WTC11 (cell line): ENCODE data around the gene SLC13A4. TPM values are rescaled to one million over a fixed set of nuclear protein-coding genes. Genes with fewer than 3 reads are reported as not detected.

Experiments
- CBFB ChIP-seq: sonication (generic); formaldehyde crosslinking; IDR thresholded peaks from 2 replicates; pipeline ENCODE4 v1.8.1; 2022; ENCODE audit warnings: mild to moderate bottlenecking, low read depth, missing genetic modification reagents
- GABPB1 ChIP-seq: sonication (generic); formaldehyde crosslinking; IDR thresholded peaks from 2 replicates; pipeline ENCODE4 v1.8.1; 2023; ENCODE audit warnings: mild to moderate bottlenecking, missing genetic modification reagents
- GTF2I ChIP-seq: fragments of 250-450 bp; sonication (Bioruptor Pico); conservative IDR thresholded peaks from 2 replicates; pipeline ENCODE4 v1.4.0; 2021; ENCODE audit warnings: mild to moderate bottlenecking
- IRF2 ChIP-seq: sonication (generic); formaldehyde crosslinking; IDR thresholded peaks from 2 replicates; pipeline ENCODE4 v1.8.0; 2022; ENCODE audit warnings: low read depth, missing genetic modification reagents, borderline replicate concordance
- KAT7 ChIP-seq: sonication (generic); formaldehyde crosslinking; IDR thresholded peaks from 2 replicates; pipeline ENCODE4 v1.8.1; 2023; ENCODE audit warnings: missing genetic modification reagents, mild to moderate bottlenecking, borderline replicate concordance
- NFATC4 ChIP-seq: fragments of 250-450 bp; sonication (Bioruptor Pico); IDR thresholded peaks from 2 replicates; pipeline ENCODE4 v1.9.0; 2021; ENCODE audit warnings: mild to moderate bottlenecking
- NFE2L1 ChIP-seq: sonication (generic); formaldehyde crosslinking; IDR thresholded peaks from 2 replicates; pipeline ENCODE4 v1.8.1; 2023; ENCODE audit warnings: missing genetic modification reagents
- OVOL2 ChIP-seq: fragments of 250-450 bp; sonication (Bioruptor Pico); IDR thresholded peaks from 2 replicates; pipeline ENCODE4 v1.9.0; 2021; ENCODE audit warnings: mild to moderate bottlenecking, borderline replicate concordance
- ZNF138 ChIP-seq: sonication (generic); formaldehyde crosslinking; conservative IDR thresholded peaks from 2 replicates; pipeline ENCODE4 v1.8.1; 2022; ENCODE audit warnings: mild to moderate bottlenecking, moderate library complexity, missing genetic modification reagents
- ZNF219 ChIP-seq: sonication (generic); formaldehyde crosslinking; IDR thresholded peaks from 2 replicates; pipeline ENCODE4 v1.8.0; 2023; ENCODE audit warnings: missing genetic modification reagents, mild to moderate bottlenecking, borderline replicate concordance
- ZNF317 ChIP-seq: sonication (generic); formaldehyde crosslinking; IDR thresholded peaks from 2 replicates; pipeline ENCODE4 v1.8.1; 2023; ENCODE audit warnings: low read depth, mild to moderate bottlenecking, moderate library complexity, missing genetic modification reagents, borderline replicate concordance
- ZNF396 ChIP-seq: fragments of 250-450 bp; sonication (Bioruptor Pico); IDR thresholded peaks from 2 replicates; pipeline ENCODE4 v1.8.0; 2021; ENCODE audit warnings: mild to moderate bottlenecking, moderate library complexity, borderline replicate concordance
- total RNA-seq: library from RNA; stranded (reverse); gene quantifications from 3 replicates; pipeline ENCODE4 v1.2.3, GENCODE V29; 2021
- TF ChIP-seq, protein P1 (sequence below): fragments of 250-450 bp; sonication (Bioruptor Pico); conservative IDR thresholded peaks from 2 replicates; pipeline ENCODE4 v1.9.0; 2021; ENCODE audit warnings: mild to moderate bottlenecking
- TF ChIP-seq, protein P2 (sequence below): fragments of 250-450 bp; sonication (Bioruptor Pico); IDR thresholded peaks from 2 replicates; pipeline ENCODE4 v1.9.0; 2021; ENCODE audit warnings: mild to moderate bottlenecking
- TF ChIP-seq, protein P3 (sequence below): sonication (generic); formaldehyde crosslinking; IDR thresholded peaks from 2 replicates; pipeline ENCODE4 v1.8.1; 2022; ENCODE audit warnings: low read depth, mild to moderate bottlenecking, moderate library complexity, missing genetic modification reagents, borderline replicate concordance
- TF ChIP-seq, protein P4 (sequence below): sonication (generic); formaldehyde crosslinking; IDR thresholded peaks from 2 replicates; pipeline ENCODE4 v1.8.0; 2022; ENCODE audit warnings: mild to moderate bottlenecking, missing genetic modification reagents
- TF ChIP-seq, protein P5 (sequence below): sonication (generic); formaldehyde crosslinking; IDR thresholded peaks from 2 replicates; pipeline ENCODE4 v1.8.1; 2023; ENCODE audit warnings: mild to moderate bottlenecking, missing genetic modification reagents
- TF ChIP-seq, protein P6 (sequence below): sonication (generic); formaldehyde crosslinking; conservative IDR thresholded peaks from 2 replicates; pipeline ENCODE4 v1.8.1; 2023; ENCODE audit warnings: mild to moderate bottlenecking, low read depth, missing genetic modification reagents, moderate library complexity
- TF ChIP-seq, protein P7 (sequence below): sonication (generic); formaldehyde crosslinking; IDR thresholded peaks from 2 replicates; pipeline ENCODE4 v1.8.1; 2022; ENCODE audit warnings: missing genetic modification reagents, borderline replicate concordance
- TF ChIP-seq, protein P8 (sequence below): sonication (generic); formaldehyde crosslinking; IDR thresholded peaks from 2 replicates; pipeline ENCODE4 v1.8.1; 2022; ENCODE audit warnings: low read depth, missing genetic modification reagents, borderline replicate concordance
- TF ChIP-seq, protein P9 (sequence below): sonication (generic); formaldehyde crosslinking; IDR thresholded peaks from 2 replicates; pipeline ENCODE4 v1.8.0; 2022; ENCODE audit warnings: mild to moderate bottlenecking, missing genetic modification reagents
- TF ChIP-seq, protein P10 (sequence below): sonication (generic); formaldehyde crosslinking; IDR thresholded peaks from 2 replicates; pipeline ENCODE4 v1.8.0; 2022; ENCODE audit warnings: mild to moderate bottlenecking, missing genetic modification reagents

The SLC13A4 gene
- total RNA-seq, 1 experiment from 2014 or later, result 1.6 TPM

DNA sequence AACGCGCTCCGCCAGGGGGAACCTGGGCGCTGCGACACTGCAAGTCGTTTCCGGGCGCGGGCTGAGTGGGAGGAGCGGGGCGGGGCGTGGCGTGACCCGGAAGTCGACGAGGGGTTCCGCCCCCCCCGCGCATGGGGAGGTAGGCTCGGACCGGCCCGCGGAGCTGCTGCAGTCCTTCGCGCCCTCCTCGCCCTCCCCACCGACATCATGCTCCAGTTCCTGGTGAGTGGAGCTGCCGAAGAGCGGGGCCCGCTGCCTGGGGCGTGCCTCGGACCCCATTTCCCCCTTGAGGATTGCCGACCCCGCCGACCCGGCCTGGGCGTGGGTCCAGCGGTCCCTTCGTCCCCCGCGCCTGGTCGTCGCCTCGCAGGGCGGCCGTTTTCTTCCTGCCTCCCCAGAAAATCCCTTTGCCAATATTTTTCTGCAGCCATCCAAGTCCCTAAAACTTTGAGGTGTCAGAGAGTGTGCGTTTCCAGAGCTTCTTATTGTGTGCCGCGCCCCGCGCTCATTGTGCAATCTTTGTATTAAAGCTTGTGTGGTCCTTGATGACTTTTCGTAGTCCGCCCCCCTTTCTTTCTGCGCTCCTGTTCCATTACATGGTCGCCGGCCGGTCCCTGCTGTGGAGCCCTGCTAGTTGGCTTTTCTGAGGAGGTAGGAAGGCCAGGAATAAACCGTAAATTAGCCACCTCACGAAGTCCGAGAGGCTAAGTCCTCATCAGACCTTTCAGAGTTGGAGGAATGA, 65.4 kb downstream of the SLC13A4 start, which contains the start of gene STMP1 (continued):
- TF ChIP-seq, protein P1, sequence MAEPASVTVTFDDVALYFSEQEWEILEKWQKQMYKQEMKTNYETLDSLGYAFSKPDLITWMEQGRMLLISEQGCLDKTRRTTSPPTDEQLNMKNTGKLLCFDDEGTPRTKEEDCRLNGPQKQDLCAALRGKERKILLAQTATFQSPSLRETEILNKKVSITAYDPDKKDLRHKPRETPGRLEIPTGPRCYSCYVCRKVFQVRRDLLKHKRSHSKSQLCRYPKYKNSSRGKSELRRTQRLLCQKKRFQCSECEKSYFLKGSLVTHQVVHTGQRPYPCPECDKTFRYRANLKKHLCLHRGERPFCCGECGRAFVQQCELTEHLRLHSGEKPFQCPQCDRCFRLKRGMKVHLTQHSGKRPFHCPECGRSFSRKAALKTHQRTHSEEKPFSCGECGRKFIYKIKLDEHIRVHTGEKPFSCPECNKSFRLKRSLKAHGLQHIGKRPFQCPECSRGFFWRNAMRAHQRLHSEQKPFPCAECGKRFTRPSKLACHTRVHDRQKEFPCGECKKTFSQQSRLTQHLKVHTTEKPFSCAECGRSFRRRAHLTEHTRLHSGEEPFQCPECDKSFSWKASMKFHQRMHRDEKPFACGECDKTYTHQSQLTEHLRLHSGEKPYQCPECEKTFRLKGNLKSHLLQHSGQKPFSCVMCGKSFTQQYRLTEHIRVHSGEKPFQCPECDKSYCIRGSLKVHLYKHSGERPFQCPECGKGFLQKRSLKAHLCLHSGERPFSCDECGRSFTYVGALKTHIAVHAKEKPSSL (CRISPR knock-in tag), result no peak
- no peak for TF ChIP-seq ZNF396
- TF ChIP-seq, protein P2, sequence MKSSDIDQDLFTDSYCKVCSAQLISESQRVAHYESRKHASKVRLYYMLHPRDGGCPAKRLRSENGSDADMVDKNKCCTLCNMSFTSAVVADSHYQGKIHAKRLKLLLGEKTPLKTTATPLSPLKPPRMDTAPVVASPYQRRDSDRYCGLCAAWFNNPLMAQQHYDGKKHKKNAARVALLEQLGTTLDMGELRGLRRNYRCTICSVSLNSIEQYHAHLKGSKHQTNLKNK (CRISPR knock-in tag), result no peak
- TF ChIP-seq, protein P3, sequence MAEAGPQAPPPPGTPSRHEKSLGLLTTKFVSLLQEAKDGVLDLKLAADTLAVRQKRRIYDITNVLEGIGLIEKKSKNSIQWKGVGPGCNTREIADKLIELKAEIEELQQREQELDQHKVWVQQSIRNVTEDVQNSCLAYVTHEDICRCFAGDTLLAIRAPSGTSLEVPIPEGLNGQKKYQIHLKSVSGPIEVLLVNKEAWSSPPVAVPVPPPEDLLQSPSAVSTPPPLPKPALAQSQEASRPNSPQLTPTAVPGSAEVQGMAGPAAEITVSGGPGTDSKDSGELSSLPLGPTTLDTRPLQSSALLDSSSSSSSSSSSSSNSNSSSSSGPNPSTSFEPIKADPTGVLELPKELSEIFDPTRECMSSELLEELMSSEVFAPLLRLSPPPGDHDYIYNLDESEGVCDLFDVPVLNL (CRISPR knock-in tag), result no peak
- TF ChIP-seq ZNF138, result no peak
- no peak for TF ChIP-seq NFATC4
- TF ChIP-seq, protein P4, sequence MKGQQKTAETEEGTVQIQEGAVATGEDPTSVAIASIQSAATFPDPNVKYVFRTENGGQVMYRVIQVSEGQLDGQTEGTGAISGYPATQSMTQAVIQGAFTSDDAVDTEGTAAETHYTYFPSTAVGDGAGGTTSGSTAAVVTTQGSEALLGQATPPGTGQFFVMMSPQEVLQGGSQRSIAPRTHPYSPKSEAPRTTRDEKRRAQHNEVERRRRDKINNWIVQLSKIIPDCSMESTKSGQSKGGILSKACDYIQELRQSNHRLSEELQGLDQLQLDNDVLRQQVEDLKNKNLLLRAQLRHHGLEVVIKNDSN, result 0 out of 2 replicates have a peak, but pooled peaks have one; percentile 15
- TF ChIP-seq NFE2L1 (CRISPR knock-in tag), result peak; percentile 81
- 0 out of 2 replicates have a peak, but pooled peaks have one; percentile 19 for TF ChIP-seq ZNF317 (CRISPR knock-in tag)
- TF ChIP-seq KAT7 (CRISPR knock-in tag), result peak; percentile 96
- TF ChIP-seq, protein P5, sequence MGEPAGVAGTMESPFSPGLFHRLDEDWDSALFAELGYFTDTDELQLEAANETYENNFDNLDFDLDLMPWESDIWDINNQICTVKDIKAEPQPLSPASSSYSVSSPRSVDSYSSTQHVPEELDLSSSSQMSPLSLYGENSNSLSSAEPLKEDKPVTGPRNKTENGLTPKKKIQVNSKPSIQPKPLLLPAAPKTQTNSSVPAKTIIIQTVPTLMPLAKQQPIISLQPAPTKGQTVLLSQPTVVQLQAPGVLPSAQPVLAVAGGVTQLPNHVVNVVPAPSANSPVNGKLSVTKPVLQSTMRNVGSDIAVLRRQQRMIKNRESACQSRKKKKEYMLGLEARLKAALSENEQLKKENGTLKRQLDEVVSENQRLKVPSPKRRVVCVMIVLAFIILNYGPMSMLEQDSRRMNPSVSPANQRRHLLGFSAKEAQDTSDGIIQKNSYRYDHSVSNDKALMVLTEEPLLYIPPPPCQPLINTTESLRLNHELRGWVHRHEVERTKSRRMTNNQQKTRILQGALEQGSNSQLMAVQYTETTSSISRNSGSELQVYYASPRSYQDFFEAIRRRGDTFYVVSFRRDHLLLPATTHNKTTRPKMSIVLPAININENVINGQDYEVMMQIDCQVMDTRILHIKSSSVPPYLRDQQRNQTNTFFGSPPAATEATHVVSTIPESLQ (CRISPR knock-in tag), result no peak
- TF ChIP-seq ZNF219 (CRISPR knock-in tag), result no peak
- TF ChIP-seq, protein P6, sequence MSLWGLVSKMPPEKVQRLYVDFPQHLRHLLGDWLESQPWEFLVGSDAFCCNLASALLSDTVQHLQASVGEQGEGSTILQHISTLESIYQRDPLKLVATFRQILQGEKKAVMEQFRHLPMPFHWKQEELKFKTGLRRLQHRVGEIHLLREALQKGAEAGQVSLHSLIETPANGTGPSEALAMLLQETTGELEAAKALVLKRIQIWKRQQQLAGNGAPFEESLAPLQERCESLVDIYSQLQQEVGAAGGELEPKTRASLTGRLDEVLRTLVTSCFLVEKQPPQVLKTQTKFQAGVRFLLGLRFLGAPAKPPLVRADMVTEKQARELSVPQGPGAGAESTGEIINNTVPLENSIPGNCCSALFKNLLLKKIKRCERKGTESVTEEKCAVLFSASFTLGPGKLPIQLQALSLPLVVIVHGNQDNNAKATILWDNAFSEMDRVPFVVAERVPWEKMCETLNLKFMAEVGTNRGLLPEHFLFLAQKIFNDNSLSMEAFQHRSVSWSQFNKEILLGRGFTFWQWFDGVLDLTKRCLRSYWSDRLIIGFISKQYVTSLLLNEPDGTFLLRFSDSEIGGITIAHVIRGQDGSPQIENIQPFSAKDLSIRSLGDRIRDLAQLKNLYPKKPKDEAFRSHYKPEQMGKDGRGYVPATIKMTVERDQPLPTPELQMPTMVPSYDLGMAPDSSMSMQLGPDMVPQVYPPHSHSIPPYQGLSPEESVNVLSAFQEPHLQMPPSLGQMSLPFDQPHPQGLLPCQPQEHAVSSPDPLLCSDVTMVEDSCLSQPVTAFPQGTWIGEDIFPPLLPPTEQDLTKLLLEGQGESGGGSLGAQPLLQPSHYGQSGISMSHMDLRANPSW (CRISPR knock-in tag), result no peak
- TF ChIP-seq, protein P7, sequence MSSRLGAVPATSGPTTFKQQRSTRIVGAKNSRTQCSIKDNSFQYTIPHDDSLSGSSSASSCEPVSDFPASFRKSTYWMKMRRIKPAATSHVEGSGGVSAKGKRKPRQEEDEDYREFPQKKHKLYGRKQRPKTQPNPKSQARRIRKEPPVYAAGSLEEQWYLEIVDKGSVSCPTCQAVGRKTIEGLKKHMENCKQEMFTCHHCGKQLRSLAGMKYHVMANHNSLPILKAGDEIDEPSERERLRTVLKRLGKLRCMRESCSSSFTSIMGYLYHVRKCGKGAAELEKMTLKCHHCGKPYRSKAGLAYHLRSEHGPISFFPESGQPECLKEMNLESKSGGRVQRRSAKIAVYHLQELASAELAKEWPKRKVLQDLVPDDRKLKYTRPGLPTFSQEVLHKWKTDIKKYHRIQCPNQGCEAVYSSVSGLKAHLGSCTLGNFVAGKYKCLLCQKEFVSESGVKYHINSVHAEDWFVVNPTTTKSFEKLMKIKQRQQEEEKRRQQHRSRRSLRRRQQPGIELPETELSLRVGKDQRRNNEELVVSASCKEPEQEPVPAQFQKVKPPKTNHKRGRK, result no peak
- TF ChIP-seq CBFB (CRISPR knock-in tag), result no peak
- TF ChIP-seq GTF2I (CRISPR knock-in tag), result no peak
- no peak for TF ChIP-seq IRF2 (CRISPR knock-in tag)
- TF ChIP-seq, protein P8, sequence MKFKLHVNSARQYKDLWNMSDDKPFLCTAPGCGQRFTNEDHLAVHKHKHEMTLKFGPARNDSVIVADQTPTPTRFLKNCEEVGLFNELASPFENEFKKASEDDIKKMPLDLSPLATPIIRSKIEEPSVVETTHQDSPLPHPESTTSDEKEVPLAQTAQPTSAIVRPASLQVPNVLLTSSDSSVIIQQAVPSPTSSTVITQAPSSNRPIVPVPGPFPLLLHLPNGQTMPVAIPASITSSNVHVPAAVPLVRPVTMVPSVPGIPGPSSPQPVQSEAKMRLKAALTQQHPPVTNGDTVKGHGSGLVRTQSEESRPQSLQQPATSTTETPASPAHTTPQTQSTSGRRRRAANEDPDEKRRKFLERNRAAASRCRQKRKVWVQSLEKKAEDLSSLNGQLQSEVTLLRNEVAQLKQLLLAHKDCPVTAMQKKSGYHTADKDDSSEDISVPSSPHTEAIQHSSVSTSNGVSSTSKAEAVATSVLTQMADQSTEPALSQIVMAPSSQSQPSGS, result no peak
- TF ChIP-seq, protein P9, sequence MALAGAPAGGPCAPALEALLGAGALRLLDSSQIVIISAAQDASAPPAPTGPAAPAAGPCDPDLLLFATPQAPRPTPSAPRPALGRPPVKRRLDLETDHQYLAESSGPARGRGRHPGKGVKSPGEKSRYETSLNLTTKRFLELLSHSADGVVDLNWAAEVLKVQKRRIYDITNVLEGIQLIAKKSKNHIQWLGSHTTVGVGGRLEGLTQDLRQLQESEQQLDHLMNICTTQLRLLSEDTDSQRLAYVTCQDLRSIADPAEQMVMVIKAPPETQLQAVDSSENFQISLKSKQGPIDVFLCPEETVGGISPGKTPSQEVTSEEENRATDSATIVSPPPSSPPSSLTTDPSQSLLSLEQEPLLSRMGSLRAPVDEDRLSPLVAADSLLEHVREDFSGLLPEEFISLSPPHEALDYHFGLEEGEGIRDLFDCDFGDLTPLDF (CRISPR knock-in tag), result peak; percentile 84; the same call in 1 of the 2 replicates
- TF ChIP-seq GABPB1, result peak; percentile 80
- TF ChIP-seq OVOL2, result no peak
- TF ChIP-seq, protein P10, sequence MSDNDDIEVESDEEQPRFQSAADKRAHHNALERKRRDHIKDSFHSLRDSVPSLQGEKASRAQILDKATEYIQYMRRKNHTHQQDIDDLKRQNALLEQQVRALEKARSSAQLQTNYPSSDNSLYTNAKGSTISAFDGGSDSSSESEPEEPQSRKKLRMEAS (CRISPR knock-in tag), result peak; percentile 94
- TF ChIP-seq, all 79 proteins: peak for 30
